PFSK-1 (cell line): ENCODE data around the gene NTN1.

Experiments used
- FOXP2 ChIP-seq: optimal IDR thresholded peaks from 2 replicates; pipeline ENCODE3; 2011; ENCODE audit warnings: borderline replicate concordance, control low read depth, inconsistent platforms; ENCODE audit not compliant: insufficient read depth; ENCODE audit errors: extremely low read length, extremely low read depth
- POLR2AphosphoS5 ChIP-seq: IDR thresholded peaks from 2 replicates; pipeline ENCODE4 v1.6.1; 2012; ENCODE audit warnings: low read depth, mild to moderate bottlenecking, control low read depth, low read length, moderate library complexity
- REST ChIP-seq, 2 experiments: IDR thresholded peaks; 2 replicates each; pipeline versions ENCODE4 v1.6.1 to v1.8.0; 2011 to 2012; ENCODE audit warnings: low read depth in 2 of 2, low read length in 2 of 2, control low read depth in 1 of 2, inconsistent platforms in 1 of 2, mild to moderate bottlenecking in 1 of 2, moderate library complexity in 1 of 2; ENCODE audit not compliant: insufficient read depth in 1 of 2
- SIN3A ChIP-seq: IDR thresholded peaks from 2 replicates; pipeline ENCODE4 v1.6.1; 2012; ENCODE audit warnings: mild to moderate bottlenecking, low read length, moderate library complexity, borderline replicate concordance; ENCODE audit not compliant: insufficient read depth
- TAF1 ChIP-seq: IDR thresholded peaks from 2 replicates; pipeline ENCODE4 v1.6.1; 2012; ENCODE audit warnings: low read length, control low read depth, borderline replicate concordance; ENCODE audit not compliant: insufficient read depth

DNA sequence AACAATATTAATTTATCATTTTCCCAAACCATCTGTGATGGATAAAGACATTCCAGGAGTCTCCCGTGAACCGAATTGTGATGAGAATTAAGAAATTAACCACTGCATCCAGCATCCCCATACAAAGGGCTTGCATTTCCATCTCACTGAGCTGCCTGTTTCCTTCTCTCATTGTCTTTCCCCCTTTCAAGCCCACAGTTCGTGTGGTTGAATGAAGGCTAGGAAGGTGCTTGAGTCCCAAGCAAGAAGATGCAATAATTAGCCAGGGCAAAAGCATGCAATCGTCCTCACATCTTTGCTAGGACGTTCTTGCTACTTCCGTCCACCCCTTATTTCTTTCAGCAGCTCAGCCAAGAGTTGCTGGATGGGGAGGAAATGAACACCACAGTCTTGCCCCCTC is 146.1 kb downstream of the NTN1 start:
- TF ChIP-seq POLR2AphosphoS5 (no peak), TAF1 (no peak), SIN3A (no peak), REST (IDR thresholded peaks at IDR 0.05; ENCODE audit: insufficient read depth in 1 of 2, low read depth in 2 of 2, low read length in 2 of 2) (no peak), FOXP2 (no peak)
